ENCODE measurements around the gene ANO5.

DNA sequence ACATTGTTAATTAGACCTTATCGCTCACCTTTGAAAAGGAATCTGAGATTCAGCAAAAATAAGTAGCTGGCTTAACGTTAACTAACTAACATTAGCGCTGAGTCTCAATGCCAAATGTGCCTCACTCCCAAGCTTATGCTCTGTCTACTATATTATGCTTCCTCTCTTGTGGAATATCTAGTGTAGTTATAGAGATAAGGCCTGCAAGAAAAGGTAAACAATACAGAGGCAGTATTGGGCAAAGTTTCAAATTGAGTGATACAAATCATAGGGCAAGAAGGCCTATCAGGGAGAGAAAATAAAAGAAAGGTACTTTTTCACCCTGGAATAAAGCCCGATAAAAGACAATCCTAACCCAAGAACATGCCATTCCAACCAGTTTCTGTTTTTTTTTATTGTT lies 83.7 kb downstream of the ANO5 start:
- TF ChIP-seq, protein P1, sequence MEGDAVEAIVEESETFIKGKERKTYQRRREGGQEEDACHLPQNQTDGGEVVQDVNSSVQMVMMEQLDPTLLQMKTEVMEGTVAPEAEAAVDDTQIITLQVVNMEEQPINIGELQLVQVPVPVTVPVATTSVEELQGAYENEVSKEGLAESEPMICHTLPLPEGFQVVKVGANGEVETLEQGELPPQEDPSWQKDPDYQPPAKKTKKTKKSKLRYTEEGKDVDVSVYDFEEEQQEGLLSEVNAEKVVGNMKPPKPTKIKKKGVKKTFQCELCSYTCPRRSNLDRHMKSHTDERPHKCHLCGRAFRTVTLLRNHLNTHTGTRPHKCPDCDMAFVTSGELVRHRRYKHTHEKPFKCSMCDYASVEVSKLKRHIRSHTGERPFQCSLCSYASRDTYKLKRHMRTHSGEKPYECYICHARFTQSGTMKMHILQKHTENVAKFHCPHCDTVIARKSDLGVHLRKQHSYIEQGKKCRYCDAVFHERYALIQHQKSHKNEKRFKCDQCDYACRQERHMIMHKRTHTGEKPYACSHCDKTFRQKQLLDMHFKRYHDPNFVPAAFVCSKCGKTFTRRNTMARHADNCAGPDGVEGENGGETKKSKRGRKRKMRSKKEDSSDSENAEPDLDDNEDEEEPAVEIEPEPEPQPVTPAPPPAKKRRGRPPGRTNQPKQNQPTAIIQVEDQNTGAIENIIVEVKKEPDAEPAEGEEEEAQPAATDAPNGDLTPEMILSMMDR (IDR thresholded peaks at IDR 0.05): no peak
- no peak for TF ChIP-seq POLR2A (IDR thresholded peaks at IDR 0.05)
